ENCODE data around the gene ESM1.

GRCh38 chr5:54975701-54976100 lies 9.7 kb downstream of the ESM1 start:
- TF ChIP-seq CTCF (IDR thresholded peaks at IDR 0.05) = no peak
- no peak for TF ChIP-seq POLR2A (IDR thresholded peaks at IDR 0.05)

All from uterus (tissue), 2 donors.